Left ventricle myocardium superior (tissue), 1 donor: ENCODE results near the gene GFRA4. TPM values are rescaled to one million over a fixed set of nuclear protein-coding genes. Genes with fewer than 3 reads are reported as not detected.
A peak's percentile ranks its signal among the peaks of the same experiment; 100 is the strongest.
"Not testable (repeated sequence)": the region's sequence is repeated elsewhere in the genome, so short reads cannot be mapped to it uniquely, and the experiment has no call there.

Source experiments
- ATAC-seq: fragments of 200-7000 bp; cut with Tn5 transposase; one replicate; pipeline ENCODE4 v1.9.1; 2020; ENCODE audit warnings: mild to moderate bottlenecking, moderate library complexity
- DNase-seq: peaks from one replicate; pipeline ENCODE4 v3.0.0-alpha.2; 2020
- intact Hi-C: fragments of 100-400 bp; cut with micrococcal nuclease; formaldehyde crosslinking; loops from one replicate; pipeline ENCODE4 v1.11.0; 2022
- total RNA-seq: library from RNA; stranded (reverse); fragmentation: NEBNext Ultra II Directional; extraction: Animal tissue kit (Norgen Biotek cat#: 25700); gene quantifications from one replicate; pipeline ENCODE4 v1.2.1, GENCODE V29; 2021
- donor health status: DM: no; HTN: yes; CAD: no; lungs with severe emphysema.

The GFRA4 gene
- total RNA-seq, 1 donor from 2014 or later, result not detected

- ATAC-seq (no peak), DNase-seq (no peak)
- intact Hi-C loops, result no loop called here
Measured at GRCh38 chr20:3633913-3634478, 29.2 kb downstream of the GFRA4 start.

GRCh38 chr20:3632311-3633004, 30.7 kb downstream of the GFRA4 start:
- DNase-seq, result no peak
- intact Hi-C loops, result no loop called here
- no peak for ATAC-seq

- ATAC-seq (peak; percentile 29), DNase-seq (no peak)
- intact Hi-C loops, result no loop called here
Measured at GRCh38 chr20:3631534-3631933, 31.7 kb downstream of the GFRA4 start.

- ATAC-seq (peak; percentile 61), DNase-seq (no peak)
- intact Hi-C loops, result no loop called here
Measured at GRCh38 chr20:3630429-3630828, 32.8 kb downstream of the GFRA4 start.

GRCh38 chr20:3629893-3630292, 33.3 kb downstream of the GFRA4 start:
- ATAC-seq (no peak), DNase-seq (no peak)
- intact Hi-C loops, result no loop called here

GRCh38 chr20:3628502-3629314, 34.5 kb downstream of the GFRA4 start:
- no peak for ATAC-seq
- no peak for DNase-seq
- intact Hi-C loops, result no loop called here

- ATAC-seq (no peak), DNase-seq (no peak)
- intact Hi-C loops, result no loop called here
Measured at GRCh38 chr20:3627476-3627875, 35.7 kb downstream of the GFRA4 start.

- ATAC-seq (no peak), DNase-seq (no peak)
- intact Hi-C loops, result no loop called here
Measured at GRCh38 chr20:3622406-3622805, 40.8 kb downstream of the GFRA4 start.

GRCh38 chr20:3621111-3621510, 42.1 kb downstream of the GFRA4 start:
- intact Hi-C loops, result no loop called here
- DNase-seq (no peak), ATAC-seq (no peak)

- intact Hi-C loops, result no loop called here
- ATAC-seq (peak; percentile 91), DNase-seq (peak; percentile 69)
Measured at GRCh38 chr20:3616250-3616649, 46.9 kb downstream of the GFRA4 start.

GRCh38 chr20:3615171-3615840, 47.9 kb downstream of the GFRA4 start:
- DNase-seq, ATAC-seq, intact Hi-C loops: not testable (repeated sequence)

GRCh38 chr20:3614466-3614865, 48.7 kb downstream of the GFRA4 start:
- intact Hi-C loops, result no loop called here
- DNase-seq (no peak), ATAC-seq (no peak)

GRCh38 chr20:3613821-3614440, 49.3 kb downstream of the GFRA4 start:
- no peak for DNase-seq
- ATAC-seq, result no peak
- intact Hi-C loops, result no loop called here

GRCh38 chr20:3612795-3613572, 50.2 kb downstream of the GFRA4 start:
- ATAC-seq, result no peak
- intact Hi-C loops, result no loop called here

GRCh38 chr20:3611901-3612300, 51.3 kb downstream of the GFRA4 start:
- ATAC-seq (no peak), DNase-seq (no peak)
- intact Hi-C loops, result no loop called here

More at GRCh38 chr20:3612795-3613572, 50.2 kb downstream of the GFRA4 start:
- DNase-seq, result no peak
